SK-MEL-5 (cell line): ENCODE results near the gene EXOC3L1. TPM values are rescaled to one million over a fixed set of nuclear protein-coding genes. Genes with fewer than 3 reads are reported as not detected.
A peak's percentile ranks its signal among the peaks of the same experiment; 100 is the strongest.

Source experiments
- DNase-seq: peaks from one replicate; pipeline ENCODE4 v3.0.0-alpha.2; 2016; ENCODE audit warnings: low read depth, low spot score
- in situ Hi-C: cut with HindIII; loops from 2 replicates; pipeline ENCODE4 v1.10.0; 2016; ENCODE audit warnings: low sequenced_read_pairs, high pct_unique_total_duplicates, low pct_unique_long_range_greater_than_20kb
- total RNA-seq: library from RNA; depleted of rRNA; stranded (reverse); fragments of >200 nt; shearing (Covaris generic); gene quantifications from 2 replicates; pipeline ENCODE4 v1.2.3, GENCODE V29; 2014

The EXOC3L1 gene
- total RNA-seq, 1 experiment from 2014 or later = not detected

- in situ Hi-C loops = no loop called here
Observed at GRCh38 chr16:67161595-67162058, 28.3 kb downstream of the EXOC3L1 start.

GRCh38 chr16:67158637-67159600 is 31.0 kb downstream of the EXOC3L1 start:
- peak; percentile 59 for DNase-seq

More at GRCh38 chr16:67161595-67162058, 28.3 kb downstream of the EXOC3L1 start:
- no peak for DNase-seq

GRCh38 chr16:67157892-67158635 is 31.9 kb downstream of the EXOC3L1 start:
- DNase-seq = no peak
- in situ Hi-C loops = no loop called here

More at GRCh38 chr16:67158637-67159600, 31.0 kb downstream of the EXOC3L1 start:
- in situ Hi-C loops = no loop called here

GRCh38 chr16:67157106-67157748 is 32.7 kb downstream of the EXOC3L1 start:
- in situ Hi-C loops = no loop called here
- DNase-seq = no peak

GRCh38 chr16:67156143-67156844 is 33.6 kb downstream of the EXOC3L1 start:
- in situ Hi-C loops = no loop called here
- no peak for DNase-seq

GRCh38 chr16:67155295-67156142 is 34.4 kb downstream of the EXOC3L1 start:
- in situ Hi-C loops = no loop called here
- DNase-seq = peak; percentile 47

GRCh38 chr16:67154578-67155294 is 35.2 kb downstream of the EXOC3L1 start:
- no peak for DNase-seq
- in situ Hi-C loops = no loop called here

GRCh38 chr16:67151431-67152097 is 38.4 kb downstream of the EXOC3L1 start:
- DNase-seq = no peak
- in situ Hi-C loops = no loop called here

GRCh38 chr16:67150833-67151396 is 39.0 kb downstream of the EXOC3L1 start, which contains the start of gene B3GNT9:
Gene B3GNT9, minus strand, starts transcription at chr16:67150998. Its CDS starts 513 bp downstream, at chr16:67150485.
- in situ Hi-C loops = no loop called here
- DNase-seq = no peak

GRCh38 chr16:67150047-67150832 is 39.7 kb downstream of the EXOC3L1 start:
- no peak for DNase-seq
- in situ Hi-C loops = no loop called here

GRCh38 chr16:67149276-67150046 is 40.5 kb downstream of the EXOC3L1 start:
- in situ Hi-C loops = no loop called here
- no peak for DNase-seq

GRCh38 chr16:67148656-67149275 is 41.2 kb downstream of the EXOC3L1 start:
- DNase-seq = no peak
- in situ Hi-C loops = no loop called here

GRCh38 chr16:67148221-67148620 is 41.7 kb downstream of the EXOC3L1 start:
- in situ Hi-C loops = no loop called here
- DNase-seq = no peak
